ENCODE data around the gene TBC1D14. TPM values are rescaled to one million over a fixed set of nuclear protein-coding genes. Genes with fewer than 3 reads are reported as not detected.

Gene TBC1D14
- total and polyA plus RNA-seq, 2 of the 8 experiments (the other 6 are each of a cell fraction or from before 2014, with no cell fraction given), result 45.6 to 48.2 TPM

DNA sequence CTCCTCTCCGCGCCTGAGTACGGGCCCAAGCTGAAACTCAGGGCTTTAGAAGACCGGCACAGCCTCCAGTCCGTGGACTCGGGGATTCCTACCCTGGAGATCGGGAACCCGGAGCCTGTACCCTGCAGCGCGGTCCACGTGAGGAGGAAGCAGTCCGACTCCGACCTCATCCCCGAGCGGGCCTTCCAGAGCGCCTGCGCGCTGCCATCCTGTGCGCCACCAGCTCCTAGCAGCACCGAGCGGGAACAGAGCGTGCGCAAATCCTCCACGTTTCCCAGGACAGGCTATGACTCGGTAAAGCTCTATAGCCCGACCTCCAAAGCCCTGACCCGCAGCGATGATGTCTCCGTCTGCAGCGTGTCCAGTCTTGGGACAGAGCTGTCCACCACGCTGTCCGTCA lies 13.9 kb downstream of the TBC1D14 start:
- no peaks in the 10 kb centered on the region for H3K27me3 ChIP-seq (replicated peaks in 1 of 4; ENCODE audit: control insufficient read depth in 3 of 4, extremely low read depth in 1 of 4, insufficient read depth in 3 of 4, low read length in 3 of 4)
- no peak overlapping the region for H4K5ac ChIP-seq (ENCODE audit: insufficient read length, low read depth, low read length)
- peaks cover 0 to 50% of the 10 kb centered on the region in 2 experiments; a peak in 2 of 4 replicates for H3K79me2 ChIP-seq (ENCODE audit: control insufficient read depth in 1 of 2, insufficient read depth in 2 of 2, low read length in 2 of 2)
- H2AK5ac ChIP-seq (ENCODE audit: low read depth, low read length), result no peak overlapping the region
- no peak overlapping the region for H4K8ac ChIP-seq (ENCODE audit: extremely low read depth, insufficient read depth, low read length)
- no peak overlapping the region for H2BK12ac ChIP-seq (ENCODE audit: low read depth, low read length)
- 96% methylated on average over 32 of the region's 32 CpGs; no CpG with 5 or more reads in 1 of the 2 experiments for WGBS, 2 experiments (ENCODE audit: extremely low coverage in 1 of 2, insufficient coverage in 1 of 2, insufficient read length in 1 of 2, insufficient replicate concordance in 2 of 2, low coverage in 1 of 2, low lambda C conversion rate in 2 of 2, missing lambda C conversion rate in 1 of 2)
- H3K23ac ChIP-seq (ENCODE audit: insufficient read length), result no peak overlapping the region
- no peak overlapping the region for H3K14ac ChIP-seq (ENCODE audit: insufficient read length)
- H2BK120ac ChIP-seq (replicated peaks; ENCODE audit: low read depth, low read length), result no peak overlapping the region
- peaks cover 0 to 12% of the 10 kb centered on the region in 2 experiments for H4K20me1 ChIP-seq (replicated peaks in 1 of 2; ENCODE audit: control insufficient read depth in 1 of 2, insufficient read depth in 2 of 2, low read length in 2 of 2)
- FAIRE-seq (no peak), DNase-seq (ENCODE audit: low read depth in 1 of 2, low spot score in 2 of 2) (no peak)
- no peak overlapping the region for H2AFZ ChIP-seq (ENCODE audit: low read length)
- H3K4me1 ChIP-seq (replicated peaks in 1 of 4; ENCODE audit: control insufficient read depth in 3 of 4, insufficient read depth in 4 of 4, low read length in 3 of 4), result peaks cover 0 to 3% (median under 1%) of the 10 kb centered on the region in 4 experiments; a peak in 3 of 7 replicates
- H3K18ac ChIP-seq (ENCODE audit: extremely low read depth, low read length), result no peak overlapping the region
- H3K4ac ChIP-seq (replicated peaks; ENCODE audit: insufficient read length, low read depth, low read length), result no peak overlapping the region
- CTCF ChIA-PET (ENCODE audit: partially characterized antibody), result interaction anchor here (0.7 to 6.9 kb wide), 3 partner anchors 8 to 119 kb away, joined by 3 to 56 read pairs (median 3); partner anchors contain the start of gene TBC1D14
- no peaks in the 10 kb centered on the region for H3K23me2 ChIP-seq (ENCODE audit: low read depth, low read length)
- H4K91ac ChIP-seq (replicated peaks; ENCODE audit: insufficient read length, low read length), result no peak overlapping the region
- no peak overlapping the region for H2BK20ac ChIP-seq (ENCODE audit: low read length)
- H2BK5ac ChIP-seq (ENCODE audit: low read depth, low read length), result no peak overlapping the region; the same call in 1 of the 2 replicates
- H3K9me3 ChIP-seq (ENCODE audit: insufficient read depth in 2 of 2, low read depth in 1 of 2, low read length in 1 of 2), result no peaks in the 10 kb centered on the region
- peaks cover 5 to 11% (median 8%) of the 10 kb centered on the region in 4 experiments; a peak in 7 of 8 replicates for H3K36me3 ChIP-seq (ENCODE audit: control insufficient read depth in 2 of 4, insufficient read depth in 4 of 4, low read length in 3 of 4)
- no peak overlapping the region for H3K27ac ChIP-seq (ENCODE audit: low read depth, low read length)
- H3K4me2 ChIP-seq (ENCODE audit: insufficient read depth in 1 of 2, low read depth in 2 of 2, low read length in 2 of 2), result no peak overlapping the region
- POLR2A ChIA-PET (ENCODE audit: partially characterized antibody), result no interaction called here
- no peak overlapping the region for H3K4me3 ChIP-seq (ENCODE audit: extremely low read depth in 1 of 4, insufficient read depth in 2 of 4, low read depth in 3 of 4, low read length in 4 of 4)
- peaks cover 5% of the 10 kb centered on the region for H3K79me1 ChIP-seq (ENCODE audit: low read depth, low read length)
- TF ChIP-seq RFX5 (IDR thresholded peaks at IDR 0.05; ENCODE audit: borderline replicate concordance, low read depth, low read length) (no peak), KDM4A (IDR thresholded peaks at IDR 0.05; ENCODE audit: low read depth, low read length, severe bottlenecking) (no peak), MAX (IDR thresholded peaks at IDR 0.05) (no peak), CHD1 (IDR thresholded peaks at IDR 0.05; ENCODE audit: low read depth, low read length) (no peak), FOSL1 (IDR thresholded peaks at IDR 0.05; ENCODE audit: insufficient read depth, low read depth, low read length) (no peak), SP1 (IDR thresholded peaks at IDR 0.05; ENCODE audit: low read depth, low read length) (no peak), CTBP2 (IDR thresholded peaks at IDR 0.05; ENCODE audit: borderline replicate concordance, insufficient read depth, insufficient read length, low read length) (no peak), CREB1 (IDR thresholded peaks at IDR 0.05) (no peak), RBBP5 (IDR thresholded peaks at IDR 0.05; ENCODE audit: borderline replicate concordance, low read depth, low read length) (no peak), KDM5A (IDR thresholded peaks at IDR 0.05; ENCODE audit: low read length) (no peak), CEBPB (IDR thresholded peaks at IDR 0.05; ENCODE audit: low read depth, low read length) (no peak), E2F6 (IDR thresholded peaks at IDR 0.05) (no peak), NRF1 (IDR thresholded peaks at IDR 0.05; ENCODE audit: low read depth, low read length) (no peak)
- no peak overlapping the region for H2BK15ac ChIP-seq (ENCODE audit: low read length)
- no peak overlapping the region for H3K56ac ChIP-seq (replicated peaks; ENCODE audit: insufficient read length, low read depth, low read length)
- H3K9ac ChIP-seq (replicated peaks in 1 of 4; ENCODE audit: extremely low read depth in 1 of 4, low read depth in 3 of 4, low read length in 3 of 4), result no peak overlapping the region
